NCI-H524 (cell line): ENCODE data around the gene NLRP12.
A peak's percentile ranks its signal among the peaks of the same experiment; 100 is the strongest.
"Not testable (repeated sequence)": the region's sequence is repeated elsewhere in the genome, so short reads cannot be mapped to it uniquely, and the experiment has no call there.

Source experiments
- DNase-seq, 2 experiments: peaks; one replicate each; lab custom pipeline; 2025; lab: John Stamatoyannopoulos, UW

Gene NLRP12

GRCh38 chr19:53824134-53824611 is at the start of gene NLRP12:
Gene NLRP12 (minus strand): TSS chr19:53824314. CDS start chr19:53824174, 140 bp downstream.
- DNase-seq, result no peak

GRCh38 chr19:53872762-53873161 is 48.6 kb upstream of the NLRP12 start:
- DNase-seq, result no peak

- DNase-seq, result no peak
Measured at GRCh38 chr19:53871454-53871853, 47.3 kb upstream of the NLRP12 start.

DNA sequence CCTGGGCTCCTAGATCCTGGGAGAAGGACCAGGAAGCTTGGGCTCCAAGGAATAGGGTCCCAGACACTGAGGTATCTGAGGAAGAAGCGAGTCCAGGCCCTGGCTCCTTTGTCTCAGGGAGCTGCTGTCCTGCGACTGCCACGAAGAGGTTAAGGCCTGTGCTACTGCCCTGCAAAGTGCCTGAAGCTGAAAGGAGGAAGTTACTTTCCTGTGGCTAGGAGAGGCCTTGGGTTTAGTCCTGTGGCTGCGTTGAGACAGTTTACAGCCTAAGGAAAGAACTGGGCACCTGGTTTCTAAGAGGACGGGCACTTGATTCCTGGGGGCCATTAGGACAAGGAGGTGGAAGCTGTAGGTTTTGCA is 46.4 kb upstream of the NLRP12 start:
- DNase-seq, result no peak

GRCh38 chr19:53869805-53870484 is 45.8 kb upstream of the NLRP12 start:
- DNase-seq, result not testable (repeated sequence)

DNA sequence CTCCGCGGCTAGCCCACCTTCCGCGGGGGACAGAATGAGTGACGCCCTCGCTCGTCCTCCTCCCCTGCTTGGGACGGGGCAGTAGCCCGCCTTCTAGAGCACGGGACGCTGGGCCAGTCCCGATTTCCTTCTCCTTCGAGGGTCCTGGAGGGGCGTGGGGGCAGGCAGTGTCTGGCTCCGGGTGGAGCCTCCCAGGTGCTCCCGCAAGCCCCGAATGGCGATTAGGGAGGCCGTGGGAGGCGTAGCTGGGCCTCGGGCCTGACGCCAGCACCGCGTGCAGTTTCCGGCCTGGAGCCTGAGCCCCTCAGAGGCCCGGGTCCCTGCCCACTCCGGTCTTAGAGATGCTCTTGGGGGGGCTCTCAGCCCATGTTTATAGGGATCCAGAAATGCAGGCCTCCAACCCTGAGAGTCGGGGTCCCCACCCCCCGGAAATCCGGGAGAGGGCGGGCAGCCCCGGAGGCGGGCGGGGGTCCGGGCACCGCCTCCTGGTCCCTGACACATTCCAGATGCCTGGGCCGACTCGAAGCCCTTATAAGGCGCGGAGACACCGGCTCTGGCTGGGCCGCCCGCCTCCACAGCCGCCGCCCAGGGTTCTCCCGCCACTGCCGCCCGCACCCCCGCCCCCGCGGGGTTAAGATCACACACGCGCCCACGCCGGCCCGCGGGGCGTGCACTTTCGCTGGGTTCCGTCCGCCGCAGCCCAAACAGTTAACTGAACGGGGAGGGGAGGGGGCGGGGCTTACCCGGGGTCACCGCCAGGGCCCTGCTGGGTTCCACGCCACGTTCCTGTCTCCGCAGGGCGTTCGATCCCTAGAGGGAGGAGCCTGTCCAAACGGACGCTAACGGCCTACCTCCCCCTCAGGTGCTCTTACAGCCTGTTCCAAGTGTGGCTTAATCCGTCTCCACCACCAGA is 45.0 kb upstream of the NLRP12 start:
- DNase-seq, result no peak

- no peak for DNase-seq
Measured at GRCh38 chr19:53868091-53868891, 44.2 kb upstream of the NLRP12 start.

DNA sequence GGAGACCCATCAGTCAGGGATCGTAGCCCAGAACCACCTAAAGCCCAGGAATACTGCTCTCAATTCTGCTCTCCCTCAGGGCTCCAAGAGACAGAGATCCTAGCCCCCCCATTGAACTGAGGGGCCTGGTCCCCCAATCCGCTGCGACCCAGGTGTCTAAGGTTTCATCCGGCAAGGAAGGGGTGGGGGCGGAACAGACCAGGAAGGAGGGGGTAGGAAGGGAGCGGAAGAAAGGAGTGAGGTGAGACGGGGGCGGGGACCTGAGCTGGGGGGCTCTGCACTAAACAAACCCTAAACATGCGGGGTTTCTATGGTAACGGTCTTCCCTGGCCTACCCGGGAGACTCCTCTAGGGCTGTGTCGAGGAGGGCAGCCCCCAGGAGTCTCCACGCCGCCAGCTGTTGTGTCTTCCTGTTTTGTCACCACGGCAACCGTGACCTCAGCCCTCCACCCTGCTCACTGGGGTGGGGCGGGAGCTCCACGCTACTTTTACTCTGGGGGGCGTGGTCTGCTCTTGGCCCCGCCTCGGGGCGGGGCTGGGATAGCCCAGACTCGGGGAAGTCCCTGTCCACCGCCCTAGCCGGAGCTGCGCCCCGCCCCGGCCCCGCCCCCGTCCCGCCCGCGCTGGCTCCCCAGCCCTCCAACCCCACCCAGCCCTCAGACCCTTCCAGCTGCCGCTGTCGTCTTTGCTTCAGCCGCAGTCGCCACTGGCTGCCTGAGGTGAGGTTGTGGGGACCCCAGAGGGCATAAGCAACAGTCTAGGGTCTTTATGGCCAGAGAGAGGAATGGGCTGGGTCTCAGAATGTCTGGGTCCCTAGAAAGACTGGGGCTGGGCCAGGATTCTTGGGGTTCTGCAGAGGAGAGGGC is 43.3 kb upstream of the NLRP12 start, which contains the start of gene MYADM:
TSS of gene MYADM (plus strand) at position 659 of the 866 bp plus-strand sequence. CDS start 5,647 bp downstream, outside the sequence.
- peak in 1 of 2 experiments; percentile 5 for DNase-seq

GRCh38 chr19:53866865-53867224 is 42.7 kb upstream of the NLRP12 start:
- no peak for DNase-seq

GRCh38 chr19:53865918-53866864 is 42.1 kb upstream of the NLRP12 start:
- DNase-seq, result no peak

GRCh38 chr19:53865523-53865917 is 41.4 kb upstream of the NLRP12 start:
- no peak for DNase-seq

DNA sequence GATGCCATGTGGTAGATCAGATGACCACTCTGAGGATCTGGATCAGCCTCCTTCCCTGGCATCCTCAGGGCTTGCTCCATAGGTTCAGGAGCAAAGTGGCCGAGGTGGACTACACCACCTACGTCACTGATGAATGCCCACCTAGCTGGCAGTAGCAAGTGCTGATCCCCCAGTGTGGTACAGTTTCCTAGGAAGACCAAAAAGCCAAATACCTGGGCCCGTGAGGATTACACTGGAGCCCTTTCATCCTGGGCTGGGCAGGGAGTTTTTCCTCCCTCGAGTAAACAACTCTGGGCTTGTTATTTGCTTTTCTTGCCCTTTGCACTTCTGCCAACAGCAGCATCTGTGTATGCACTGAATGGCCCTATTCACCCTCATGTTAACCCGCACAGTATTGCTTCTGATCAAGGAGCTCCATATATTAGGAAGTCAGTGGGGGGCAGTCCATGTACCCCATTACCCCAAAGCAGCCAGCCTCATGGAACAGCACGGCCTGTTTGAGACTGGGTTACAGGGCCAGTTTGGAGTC is 40.3 kb upstream of the NLRP12 start:
- no peak for DNase-seq

DNA sequence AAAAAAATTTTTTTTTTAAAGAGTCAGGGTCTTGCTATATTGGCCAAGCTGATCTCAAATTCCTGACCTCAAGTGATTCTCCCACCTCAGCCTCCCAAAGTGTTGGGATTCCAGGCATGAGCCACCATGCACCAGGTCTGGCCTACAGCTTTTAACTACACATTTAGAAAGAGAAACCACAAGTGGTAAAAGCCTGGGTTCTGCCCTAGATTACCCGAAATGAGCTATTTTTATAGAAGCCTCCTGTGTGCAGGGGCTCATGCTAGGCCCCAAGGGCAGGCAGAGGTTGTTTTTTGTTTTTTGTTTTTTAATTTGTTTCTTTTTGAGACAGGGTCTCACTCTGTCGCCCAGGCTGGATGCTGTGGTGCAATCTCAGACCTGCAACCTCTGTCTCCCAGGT is 29.6 kb upstream of the NLRP12 start:
- no peak for DNase-seq

- DNase-seq, result no peak
Measured at GRCh38 chr19:53849237-53849676, 25.1 kb upstream of the NLRP12 start.

DNA sequence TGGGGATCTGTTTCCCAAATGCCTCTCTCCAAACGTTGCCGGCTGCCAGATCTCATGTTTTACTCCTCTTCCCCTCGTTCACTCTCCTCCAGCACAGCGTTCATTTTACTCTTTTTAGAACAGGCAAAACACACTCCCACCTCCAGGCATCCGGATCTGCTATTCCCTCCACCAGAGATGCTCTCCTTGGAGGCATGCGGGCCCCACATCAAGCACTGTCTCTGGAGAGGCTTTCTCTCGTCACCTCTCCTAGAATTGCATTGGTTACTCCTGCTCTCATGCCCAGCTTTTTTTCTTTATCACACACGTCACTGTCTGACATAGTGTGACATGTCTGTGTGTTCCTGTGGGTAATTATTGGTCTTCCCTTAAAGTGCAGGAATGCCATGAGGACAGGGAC is 23.4 kb upstream of the NLRP12 start:
- DNase-seq, result no peak

- DNase-seq, result no peak
Measured at GRCh38 chr19:53844849-53845246, 20.7 kb upstream of the NLRP12 start.

DNA sequence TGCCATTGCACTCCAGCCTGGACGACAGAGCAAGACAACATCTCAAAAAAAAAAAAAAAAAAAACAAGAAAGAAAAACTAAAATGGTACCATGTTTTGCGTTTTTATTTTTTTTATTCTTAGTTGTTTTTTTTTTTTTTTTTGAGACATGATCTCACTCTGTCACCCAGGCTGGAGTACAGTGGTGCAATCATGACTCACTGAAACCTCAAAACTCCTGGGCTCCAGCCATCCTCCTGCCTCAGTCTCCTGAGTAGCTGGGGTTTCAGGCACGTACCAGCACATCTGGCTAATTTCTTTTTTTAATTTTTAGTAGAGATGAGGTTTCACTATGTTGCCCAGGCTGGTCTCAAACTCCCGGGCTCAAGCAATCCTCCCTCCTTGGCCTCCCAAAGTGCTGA is 16.8 kb upstream of the NLRP12 start:
- DNase-seq, result not testable (repeated sequence)

DNA sequence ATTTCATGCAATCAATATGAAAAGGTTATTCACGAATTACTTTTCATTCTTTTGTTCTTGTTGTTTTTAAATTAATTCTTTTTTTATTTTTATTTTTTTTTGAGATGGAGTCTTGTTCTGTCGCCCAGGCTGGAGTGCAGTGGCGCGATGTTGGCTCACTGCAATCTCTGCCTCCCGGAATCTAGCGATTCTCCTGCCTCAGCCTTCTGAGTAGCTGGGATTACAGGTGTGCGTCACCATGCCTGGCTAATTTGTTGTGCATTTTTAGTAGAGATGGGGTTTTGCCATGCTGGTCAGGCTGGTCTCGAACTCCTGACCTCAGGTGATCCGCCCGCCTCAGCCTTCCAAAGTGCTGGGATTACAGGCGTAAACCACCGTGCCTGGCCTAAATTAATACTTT is 16.1 kb upstream of the NLRP12 start:
- not testable (repeated sequence) for DNase-seq

DNA sequence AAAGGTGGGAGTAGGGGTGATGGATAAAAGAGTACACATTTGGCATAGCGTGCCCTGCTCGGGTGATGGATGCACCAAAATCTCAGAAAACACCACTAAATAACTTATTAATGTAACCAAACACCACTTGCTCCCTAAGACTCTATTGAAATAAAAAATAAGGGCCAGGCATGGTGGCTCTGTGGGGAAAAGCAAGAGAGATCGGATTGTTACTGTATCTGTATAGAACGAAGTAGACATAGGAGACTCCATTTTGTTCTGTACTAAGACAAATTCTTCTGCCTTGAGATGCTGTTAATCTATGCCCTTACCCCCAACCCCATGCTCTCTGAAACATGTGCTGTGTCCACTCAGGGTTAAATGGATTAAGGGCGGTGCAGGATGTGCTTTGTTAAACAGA is 14.3 kb upstream of the NLRP12 start:
- not testable (repeated sequence) for DNase-seq

GRCh38 chr19:53832861-53833260 is 8.7 kb upstream of the NLRP12 start:
- DNase-seq, result not testable (repeated sequence)
